HUES6 (cell line): Measurements from ENCODE around the gene SVOPL.
"Not testable (repeated sequence)": the region's sequence is repeated elsewhere in the genome, so short reads cannot be mapped to it uniquely, and the experiment has no call there.

ENCODE experiments used
- H3K27ac ChIP-seq: 2 replicates; pipeline ENCODE4 v1.7.0; 2013; ENCODE audit warnings: low read depth, mild to moderate bottlenecking, low read length, inconsistent platforms
- H3K27me3 ChIP-seq: 2 replicates; pipeline ENCODE4 v1.6.1; 2013; ENCODE audit warnings: low read length; ENCODE audit not compliant: control insufficient read depth, insufficient read depth
- H3K36me3 ChIP-seq: 2 replicates; pipeline ENCODE4 v1.6.1; 2013; ENCODE audit warnings: low read length; ENCODE audit not compliant: control insufficient read depth, insufficient read depth
- H3K4me1 ChIP-seq: 2 replicates; pipeline ENCODE4 v1.6.1; 2013; ENCODE audit warnings: low read length; ENCODE audit not compliant: control insufficient read depth, insufficient read depth
- H3K4me3 ChIP-seq: 2 replicates; pipeline ENCODE4 v1.5.1; 2013; ENCODE audit warnings: low read depth, low read length
- H3K9ac ChIP-seq: one replicate; pipeline ENCODE4 v1.6.1; 2013; ENCODE audit warnings: mild to moderate bottlenecking, low read length
- H3K9me3 ChIP-seq: 2 replicates; pipeline ENCODE4 v1.6.1; 2013; ENCODE audit warnings: low read depth, low read length; ENCODE audit not compliant: control insufficient read depth, insufficient read depth

The SVOPL gene

DNA sequence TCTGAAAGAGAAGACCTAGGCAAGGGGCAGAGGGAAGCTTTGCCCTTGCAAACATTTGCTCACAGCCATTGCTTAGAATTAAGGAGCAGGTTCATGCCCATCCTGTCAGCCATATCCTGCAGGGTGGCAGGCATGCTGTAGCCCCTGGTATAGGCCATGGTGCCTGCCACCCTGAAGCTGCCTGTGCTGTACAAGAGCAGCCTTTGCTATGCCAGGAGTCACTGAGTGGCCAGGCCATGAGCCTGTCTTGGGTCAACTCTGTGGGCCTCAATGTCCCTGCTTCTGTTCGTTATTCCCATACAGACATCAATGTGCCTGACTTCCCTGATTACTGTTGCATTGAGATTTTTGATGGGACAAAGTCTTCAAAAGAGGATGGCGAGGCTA is 368 bp upstream of the SVOPL start:
- no peaks in the 10 kb centered on the region for H3K27me3 ChIP-seq

DNA sequence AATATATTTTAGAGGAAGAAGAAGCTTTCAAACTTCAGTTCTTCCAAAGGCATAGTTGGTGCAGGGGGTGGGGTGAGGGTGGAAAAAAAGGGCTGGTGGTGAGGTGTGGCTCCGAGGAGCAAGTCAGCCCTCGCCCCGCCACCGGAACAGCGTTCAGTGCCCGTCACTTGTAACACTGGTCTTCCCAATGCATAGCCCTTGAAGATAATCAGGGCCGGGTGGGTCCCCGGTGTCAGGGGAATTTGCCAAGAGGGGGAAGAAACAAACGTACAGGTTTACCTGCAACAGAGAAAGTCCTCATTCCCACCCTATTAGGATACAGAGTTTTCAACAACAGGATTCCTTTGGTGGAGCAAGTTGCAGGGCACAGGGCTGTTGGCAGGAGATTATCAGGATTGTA is 1.5 kb downstream of the SVOPL start:
- Histone ChIP-seq H3K27me3 (no peaks in the 10 kb centered on the region), H3K27ac (no peak overlapping the region), H3K4me1 (no peaks in the 10 kb centered on the region), H3K9me3 (no peaks in the 10 kb centered on the region), H3K36me3 (no peaks in the 10 kb centered on the region), H3K9ac (no peak overlapping the region), H3K4me3 (no peak overlapping the region)

More for the DNA sequence above, 368 bp upstream of the SVOPL start:
- no peak overlapping the region for H3K9ac ChIP-seq
- H3K4me1 ChIP-seq, result no peaks in the 10 kb centered on the region
- H3K36me3 ChIP-seq, result no peaks in the 10 kb centered on the region
- H3K27ac ChIP-seq, result no peak overlapping the region
- H3K4me3 ChIP-seq, result no peak overlapping the region
- H3K9me3 ChIP-seq, result no peaks in the 10 kb centered on the region

DNA sequence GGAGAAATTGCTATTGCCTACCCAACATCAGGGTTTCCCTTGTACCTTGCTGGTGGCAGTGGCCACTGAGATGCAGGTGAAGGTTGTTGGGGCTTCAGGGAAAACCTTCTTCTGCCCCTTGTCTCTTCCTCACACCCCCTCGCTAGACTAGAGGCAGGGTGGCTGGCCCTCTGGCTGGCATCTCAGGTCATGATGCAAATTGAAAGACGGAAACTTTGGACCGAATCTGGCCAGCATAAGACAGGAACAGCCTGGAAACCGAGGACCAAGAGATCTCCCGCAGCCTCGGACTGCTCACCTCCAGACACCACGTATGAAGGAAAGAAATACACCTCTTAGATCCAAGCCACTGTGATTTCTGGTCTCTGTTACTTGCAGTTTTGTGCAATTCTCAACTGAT is 2.9 kb downstream of the SVOPL start:
- Histone ChIP-seq H3K27ac (no peak overlapping the region), H3K27me3 (no peaks in the 10 kb centered on the region), H3K9me3 (no peaks in the 10 kb centered on the region), H3K4me1 (no peaks in the 10 kb centered on the region), H3K4me3 (no peak overlapping the region), H3K36me3 (no peaks in the 10 kb centered on the region), H3K9ac (no peak overlapping the region)

DNA sequence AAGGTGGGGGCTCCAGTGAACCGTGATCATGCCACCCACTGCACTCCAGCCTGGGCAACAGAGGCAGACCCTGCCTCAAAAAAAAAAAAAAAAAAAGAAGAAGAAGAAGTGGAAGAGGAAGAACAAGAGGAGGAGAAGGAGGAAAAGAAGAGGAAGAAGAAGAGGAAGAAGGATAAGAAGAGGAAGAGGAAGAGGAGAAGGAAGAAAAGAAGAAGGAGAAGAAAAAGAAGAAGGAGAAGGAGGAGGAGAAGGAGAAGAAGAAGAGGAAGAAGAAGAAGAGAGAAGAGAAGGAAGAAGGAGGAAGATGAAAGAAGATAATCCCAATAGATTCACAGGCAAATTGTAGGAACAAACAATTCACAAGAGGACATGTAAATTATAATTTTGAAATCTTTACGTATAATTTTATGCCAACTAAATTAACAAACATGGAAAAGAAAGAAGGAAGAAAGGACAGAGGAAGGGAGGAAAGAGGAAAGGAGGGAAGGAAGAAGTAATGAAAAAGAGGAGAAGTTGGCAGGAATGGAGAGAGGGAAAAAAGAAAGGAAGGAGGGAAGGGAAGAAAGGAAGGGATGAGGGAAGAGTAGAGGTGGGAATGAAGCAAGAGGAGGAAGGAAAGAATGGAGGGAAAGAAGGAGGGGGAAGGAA is 3.5 kb downstream of the SVOPL start:
- Histone ChIP-seq H3K27me3 (no peaks in the 10 kb centered on the region), H3K4me1 (no peaks in the 10 kb centered on the region), H3K9me3 (no peaks in the 10 kb centered on the region), H3K9ac (no peak overlapping the region), H3K4me3 (no peak overlapping the region), H3K27ac (no peak overlapping the region), H3K36me3 (no peaks in the 10 kb centered on the region)

DNA sequence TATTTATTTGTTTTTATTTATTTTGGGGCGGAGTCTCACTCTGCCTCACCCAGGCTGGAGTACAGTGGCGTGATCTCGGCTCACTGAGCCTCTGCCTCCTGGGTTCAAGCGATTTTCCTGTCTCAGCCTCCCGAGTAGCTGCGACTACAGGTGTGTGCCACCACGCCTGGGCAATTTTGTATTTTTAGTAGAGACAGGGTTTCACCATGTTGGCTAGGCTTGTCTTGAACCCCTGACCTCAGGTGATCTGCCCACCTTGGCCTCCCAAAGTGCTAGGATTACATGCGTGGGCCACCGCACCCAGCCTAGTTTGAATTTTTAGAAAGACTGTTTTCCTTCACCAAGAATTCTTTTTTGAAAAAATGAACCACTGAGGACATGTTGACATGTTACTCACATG is 5.4 kb downstream of the SVOPL start:
- H3K36me3 ChIP-seq, H3K27me3 ChIP-seq, H3K4me1 ChIP-seq, H3K9me3 ChIP-seq, H3K9ac ChIP-seq, H3K4me3 ChIP-seq, H3K27ac ChIP-seq: not testable (repeated sequence)

DNA sequence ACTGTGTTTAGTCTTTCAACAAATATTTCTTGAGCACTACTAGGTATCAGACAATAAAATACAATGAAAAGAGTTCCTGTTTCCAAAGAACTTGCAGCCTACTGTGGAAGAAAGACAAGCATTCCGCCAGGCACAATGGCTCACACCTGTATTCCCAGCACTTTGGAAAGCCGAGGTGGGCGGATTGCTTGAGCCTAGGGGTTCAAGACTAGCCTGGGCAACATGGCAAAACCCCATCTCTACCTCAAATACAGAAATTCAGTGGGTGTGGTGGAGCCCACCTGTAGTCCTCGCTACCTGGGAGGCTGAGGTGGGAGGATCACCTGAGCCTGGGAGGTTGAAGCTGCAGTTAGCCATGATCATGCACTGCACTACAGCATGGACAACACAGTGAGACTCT is 6.1 kb downstream of the SVOPL start:
- Histone ChIP-seq H3K4me1 (no peaks in the 10 kb centered on the region), H3K27ac (no peak overlapping the region), H3K27me3 (no peaks in the 10 kb centered on the region), H3K9ac (no peak overlapping the region), H3K4me3 (no peak overlapping the region), H3K9me3 (no peaks in the 10 kb centered on the region), H3K36me3 (no peaks in the 10 kb centered on the region)

DNA sequence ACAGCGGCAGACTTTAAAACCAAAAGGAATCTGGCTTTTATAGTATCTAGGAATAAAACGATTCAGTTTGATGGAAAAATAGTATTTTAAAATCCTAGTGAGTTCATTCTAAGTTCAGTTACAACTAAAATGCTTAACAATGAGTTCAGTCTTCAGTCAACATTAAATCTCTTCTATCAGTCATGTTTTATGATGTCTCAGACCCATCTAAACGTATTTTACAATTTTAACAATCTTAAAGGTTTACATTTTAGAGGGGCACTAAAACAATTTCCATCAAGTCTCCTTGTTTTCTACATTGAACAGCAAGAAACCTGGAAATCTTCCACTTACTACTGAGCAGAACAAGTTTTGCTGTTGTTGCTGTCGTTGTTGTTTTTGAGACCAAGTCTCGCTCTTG is 10.0 kb downstream of the SVOPL start:
- H3K4me1 ChIP-seq, result no peaks in the 10 kb centered on the region
- no peak overlapping the region for H3K9ac ChIP-seq
- H3K36me3 ChIP-seq, result no peaks in the 10 kb centered on the region
- peaks cover 11% of the 10 kb centered on the region for H3K9me3 ChIP-seq
- no peaks in the 10 kb centered on the region for H3K27me3 ChIP-seq
- no peak overlapping the region for H3K4me3 ChIP-seq
- no peak overlapping the region for H3K27ac ChIP-seq

DNA sequence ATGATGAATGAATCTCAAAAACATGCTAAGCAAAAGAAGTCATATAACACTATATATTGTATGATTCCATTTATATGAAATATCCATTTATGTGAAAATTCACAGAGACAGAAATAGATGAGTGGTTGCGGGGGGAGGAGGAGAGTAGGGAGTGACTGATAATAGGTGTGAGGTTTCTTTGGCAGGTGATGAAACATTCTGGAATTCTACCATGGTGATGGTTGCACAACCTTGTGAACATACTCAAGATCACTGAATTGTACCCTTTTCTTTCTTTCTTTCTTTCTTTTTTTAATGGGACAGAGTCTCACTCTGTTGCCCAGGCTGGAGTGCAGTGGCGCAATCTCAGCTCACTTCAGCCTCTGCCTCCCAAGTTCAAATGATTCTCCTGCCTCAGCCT is 10.7 kb downstream of the SVOPL start:
- Histone ChIP-seq H3K27me3 (no peaks in the 10 kb centered on the region), H3K27ac (no peak overlapping the region), H3K4me1 (no peaks in the 10 kb centered on the region), H3K36me3 (no peaks in the 10 kb centered on the region), H3K9me3 (peaks cover 11% of the 10 kb centered on the region), H3K4me3 (no peak overlapping the region), H3K9ac (no peak overlapping the region)

DNA sequence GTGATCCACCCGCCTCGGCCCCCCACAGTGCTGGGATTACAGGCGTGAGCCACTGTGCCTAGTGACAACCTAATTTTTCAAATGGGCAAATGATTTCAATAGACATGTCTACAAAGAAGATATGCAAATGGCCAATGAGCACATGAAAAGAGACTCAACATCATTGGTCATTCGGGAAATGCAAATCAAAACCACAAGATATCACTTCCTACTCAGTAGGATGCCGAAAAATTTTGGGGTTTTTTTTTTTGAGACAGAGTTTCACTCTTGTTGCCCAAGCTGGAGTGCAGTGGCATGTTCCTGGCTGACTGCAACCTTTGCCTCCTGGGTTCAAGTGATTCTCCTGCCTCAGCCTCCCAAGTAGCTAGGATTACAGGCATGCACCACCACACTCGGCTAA is 13.1 kb downstream of the SVOPL start:
- not testable (repeated sequence) for H3K27me3 ChIP-seq, H3K27ac ChIP-seq, H3K36me3 ChIP-seq, H3K4me1 ChIP-seq, H3K4me3 ChIP-seq, H3K9ac ChIP-seq
- peaks cover 11% of the 10 kb centered on the region for H3K9me3 ChIP-seq

DNA sequence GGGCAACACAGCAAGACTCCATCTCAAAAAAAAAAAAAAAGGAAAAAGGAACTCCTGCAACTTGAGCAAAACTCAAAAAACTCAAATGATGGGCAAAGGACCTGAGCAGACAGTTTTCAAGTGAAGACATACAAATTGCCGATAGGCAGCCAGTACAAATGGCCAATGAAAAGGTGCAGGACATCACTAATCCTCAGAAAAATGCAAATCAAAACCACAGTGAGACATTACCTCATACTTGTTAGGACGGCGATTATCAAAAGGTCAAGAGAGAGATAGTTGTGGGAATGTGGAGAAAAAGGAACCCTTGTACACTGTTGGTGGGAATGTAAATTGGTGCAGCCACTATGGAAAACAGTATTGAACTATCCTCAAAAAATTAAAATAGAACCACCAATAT is 16.8 kb downstream of the SVOPL start:
- Histone ChIP-seq H3K27ac (no peak overlapping the region), H3K4me1 (no peaks in the 10 kb centered on the region), H3K27me3 (no peaks in the 10 kb centered on the region), H3K4me3 (no peak overlapping the region), H3K9me3 (peaks cover 11% of the 10 kb centered on the region), H3K36me3 (no peaks in the 10 kb centered on the region), H3K9ac (no peak overlapping the region)

DNA sequence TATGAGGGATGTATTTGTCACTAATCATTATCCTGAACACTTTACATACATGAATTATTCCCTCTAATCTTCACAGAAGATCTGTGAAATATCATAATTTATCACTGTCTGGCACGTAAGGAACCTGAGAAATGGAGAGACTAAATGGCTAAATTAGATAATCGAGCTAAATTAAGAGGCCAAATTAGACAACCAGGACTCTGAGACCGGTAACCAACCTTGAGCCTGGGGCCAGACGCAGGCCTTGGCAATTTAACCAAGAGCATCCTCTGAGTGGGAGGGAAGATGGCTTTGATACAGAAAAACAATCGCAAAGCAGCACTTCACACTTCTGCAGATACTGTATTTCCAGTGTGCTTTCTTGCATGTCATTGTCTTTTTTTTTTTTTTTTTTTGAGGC is 21.4 kb downstream of the SVOPL start:
- H3K27me3 ChIP-seq, result no peaks in the 10 kb centered on the region

DNA sequence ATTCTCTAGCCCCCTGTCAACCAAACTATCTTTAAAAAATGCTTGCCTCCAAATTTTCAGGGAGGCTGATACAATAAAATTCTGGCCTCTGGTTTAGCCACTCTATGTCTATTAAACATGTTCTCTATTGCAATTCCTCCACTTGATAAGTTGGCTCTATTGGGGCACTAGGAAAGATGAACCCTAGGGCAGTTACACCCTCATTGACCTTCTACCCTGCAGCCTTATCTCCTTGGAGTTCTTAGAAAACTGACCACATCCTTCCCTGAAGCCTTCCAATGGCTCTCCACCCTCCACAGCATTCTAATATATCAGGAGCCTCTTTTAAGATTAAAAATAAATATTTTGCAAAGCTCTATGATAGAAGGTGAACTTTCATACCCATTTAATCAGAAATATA is 30.6 kb downstream of the SVOPL start:
- Histone ChIP-seq H3K4me1 (peaks cover 18% of the 10 kb centered on the region), H3K9me3 (peaks cover 7% of the 10 kb centered on the region; the same call in 1 of the 2 replicates), H3K4me3 (no peak overlapping the region), H3K27ac (no peak overlapping the region), H3K36me3 (no peaks in the 10 kb centered on the region), H3K27me3 (no peaks in the 10 kb centered on the region), H3K9ac (no peak overlapping the region)

More for the DNA sequence above, 21.4 kb downstream of the SVOPL start:
- no peaks in the 10 kb centered on the region for H3K36me3 ChIP-seq
- H3K4me1 ChIP-seq, result no peaks in the 10 kb centered on the region
- no peak overlapping the region for H3K27ac ChIP-seq
- no peak overlapping the region for H3K4me3 ChIP-seq
- H3K9ac ChIP-seq, result no peak overlapping the region
- no peaks in the 10 kb centered on the region for H3K9me3 ChIP-seq
